Measurements from ENCODE around the gene RAD51C. TPM values are rescaled to one million over a fixed set of nuclear protein-coding genes. Genes with fewer than 3 reads are reported as not detected.

The RAD51C gene
- polyA plus RNA-seq, 1 of the 3 experiments (the other 2 are of a cell fraction): 36.1 TPM

DNA sequence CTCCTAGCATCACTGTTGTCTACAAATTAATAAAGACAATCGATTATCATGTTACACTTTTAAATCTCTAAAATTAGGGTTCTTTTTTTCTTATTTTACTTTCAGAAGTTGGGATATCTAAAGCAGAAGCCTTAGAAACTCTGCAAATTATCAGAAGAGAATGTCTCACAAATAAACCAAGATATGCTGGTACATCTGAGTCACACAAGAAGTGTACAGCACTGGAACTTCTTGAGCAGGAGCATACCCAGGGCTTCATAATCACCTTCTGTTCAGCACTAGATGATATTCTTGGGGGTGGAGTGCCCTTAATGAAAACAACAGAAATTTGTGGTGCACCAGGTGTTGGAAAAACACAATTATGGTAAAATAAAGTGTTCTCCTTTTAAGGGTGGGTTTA lies 2.4 kb downstream of the RAD51C start:
- Histone ChIP-seq H3K9me2 (no peaks in the 10 kb centered on the region), H3K4me1 (ENCODE audit: control insufficient read depth in 1 of 2, insufficient read depth in 2 of 2, low read depth in 1 of 2, low read length in 1 of 2) (peaks cover 10 to 12% of the 10 kb centered on the region in 2 experiments; a peak in 3 of 4 replicates), H4K20me1 (ENCODE audit: insufficient read depth) (no peaks in the 10 kb centered on the region), H3K27me3 (ENCODE audit: insufficient read depth) (no peaks in the 10 kb centered on the region), H3K4me3 (ENCODE audit: low read depth in 2 of 2, low read length in 1 of 2) (no peak overlapping the region), H2AFZ (ENCODE audit: low read depth) (no peak overlapping the region), H3K27ac (ENCODE audit: low read depth in 2 of 2, low read length in 1 of 2) (no peak overlapping the region), H3K9me3 (no peaks in the 10 kb centered on the region), H3K79me2 (ENCODE audit: insufficient read depth) (peaks cover 15% of the 10 kb centered on the region; the same call in 1 of the 2 replicates), H3F3A (replicated peaks; ENCODE audit: insufficient read depth) (no peaks in the 10 kb centered on the region), H3K9ac (no peak overlapping the region), H3K4me2 (no peak overlapping the region), H3K36me3 (replicated peaks in 1 of 2; ENCODE audit: control insufficient read depth in 1 of 2, insufficient read depth in 2 of 2, low read length in 1 of 2) (peaks cover 0 to 6% of the 10 kb centered on the region in 2 experiments)
- TF ChIP-seq POLR2AphosphoS5 (IDR thresholded peaks at IDR 0.05; ENCODE audit: low read depth, low read length) (no peak), NRF1 (IDR thresholded peaks at IDR 0.05; ENCODE audit: low read depth, low read length) (no peak), GABPA (IDR thresholded peaks at IDR 0.05; ENCODE audit: low read depth) (no peak), FOXJ3 (CRISPR knock-in tag; IDR thresholded peaks at IDR 0.05) (no peak)
- TF ChIP-seq, protein P1, sequence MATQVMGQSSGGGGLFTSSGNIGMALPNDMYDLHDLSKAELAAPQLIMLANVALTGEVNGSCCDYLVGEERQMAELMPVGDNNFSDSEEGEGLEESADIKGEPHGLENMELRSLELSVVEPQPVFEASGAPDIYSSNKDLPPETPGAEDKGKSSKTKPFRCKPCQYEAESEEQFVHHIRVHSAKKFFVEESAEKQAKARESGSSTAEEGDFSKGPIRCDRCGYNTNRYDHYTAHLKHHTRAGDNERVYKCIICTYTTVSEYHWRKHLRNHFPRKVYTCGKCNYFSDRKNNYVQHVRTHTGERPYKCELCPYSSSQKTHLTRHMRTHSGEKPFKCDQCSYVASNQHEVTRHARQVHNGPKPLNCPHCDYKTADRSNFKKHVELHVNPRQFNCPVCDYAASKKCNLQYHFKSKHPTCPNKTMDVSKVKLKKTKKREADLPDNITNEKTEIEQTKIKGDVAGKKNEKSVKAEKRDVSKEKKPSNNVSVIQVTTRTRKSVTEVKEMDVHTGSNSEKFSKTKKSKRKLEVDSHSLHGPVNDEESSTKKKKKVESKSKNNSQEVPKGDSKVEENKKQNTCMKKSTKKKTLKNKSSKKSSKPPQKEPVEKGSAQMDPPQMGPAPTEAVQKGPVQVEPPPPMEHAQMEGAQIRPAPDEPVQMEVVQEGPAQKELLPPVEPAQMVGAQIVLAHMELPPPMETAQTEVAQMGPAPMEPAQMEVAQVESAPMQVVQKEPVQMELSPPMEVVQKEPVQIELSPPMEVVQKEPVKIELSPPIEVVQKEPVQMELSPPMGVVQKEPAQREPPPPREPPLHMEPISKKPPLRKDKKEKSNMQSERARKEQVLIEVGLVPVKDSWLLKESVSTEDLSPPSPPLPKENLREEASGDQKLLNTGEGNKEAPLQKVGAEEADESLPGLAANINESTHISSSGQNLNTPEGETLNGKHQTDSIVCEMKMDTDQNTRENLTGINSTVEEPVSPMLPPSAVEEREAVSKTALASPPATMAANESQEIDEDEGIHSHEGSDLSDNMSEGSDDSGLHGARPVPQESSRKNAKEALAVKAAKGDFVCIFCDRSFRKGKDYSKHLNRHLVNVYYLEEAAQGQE (IDR thresholded peaks at IDR 0.05; ENCODE audit: low read depth, low read length): no peak
- TF ChIP-seq, protein P2, sequence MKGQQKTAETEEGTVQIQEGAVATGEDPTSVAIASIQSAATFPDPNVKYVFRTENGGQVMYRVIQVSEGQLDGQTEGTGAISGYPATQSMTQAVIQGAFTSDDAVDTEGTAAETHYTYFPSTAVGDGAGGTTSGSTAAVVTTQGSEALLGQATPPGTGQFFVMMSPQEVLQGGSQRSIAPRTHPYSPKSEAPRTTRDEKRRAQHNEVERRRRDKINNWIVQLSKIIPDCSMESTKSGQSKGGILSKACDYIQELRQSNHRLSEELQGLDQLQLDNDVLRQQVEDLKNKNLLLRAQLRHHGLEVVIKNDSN (IDR thresholded peaks at IDR 0.05; ENCODE audit: borderline replicate concordance, low read depth): no peak
- WGBS (ENCODE audit: low lambda C conversion rate): 82% methylated on average over 1 of the region's 1 CpG
- DNase-seq: no peak
- POLR2A ChIA-PET: no interaction called here
- CTCF ChIA-PET: interaction anchor here (1.4 to 2.3 kb wide), 2 partner anchors 12 to 117 kb away, joined by 4 to 6 read pairs; no protein-coding TSS in a partner anchor

DNA sequence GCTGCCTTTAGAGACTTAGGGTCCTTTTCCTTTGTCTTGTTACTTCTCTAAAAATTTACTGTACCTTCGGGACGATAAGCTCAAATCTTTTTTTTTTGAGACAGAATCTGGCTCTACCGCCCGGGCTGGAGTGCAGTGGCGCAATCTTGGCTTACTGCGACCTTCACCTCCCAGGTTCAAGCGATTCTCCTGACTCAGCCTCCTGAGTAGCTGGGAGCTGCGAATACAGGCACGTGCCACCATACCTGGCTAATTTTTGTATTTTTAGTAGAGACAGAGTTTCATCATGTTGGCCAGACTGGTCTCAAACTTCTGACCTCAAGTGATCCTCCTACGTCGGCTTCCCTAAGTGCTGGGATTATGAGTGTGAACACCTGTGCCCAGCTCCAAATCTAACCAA lies 7.4 kb downstream of the RAD51C start:
- Histone ChIP-seq H4K20me1 (ENCODE audit: insufficient read depth) (no peaks in the 10 kb centered on the region), H3K9me2 (no peaks in the 10 kb centered on the region), H3K4me2 (no peak overlapping the region), H2AFZ (ENCODE audit: low read depth) (no peak overlapping the region), H3K79me2 (ENCODE audit: insufficient read depth) (peaks cover 4% of the 10 kb centered on the region; the same call in 1 of the 2 replicates), H3K27me3 (ENCODE audit: insufficient read depth) (no peaks in the 10 kb centered on the region), H3K4me3 (ENCODE audit: low read depth in 2 of 2, low read length in 1 of 2) (no peak overlapping the region), H3K9ac (no peak overlapping the region), H3K27ac (ENCODE audit: low read depth in 2 of 2, low read length in 1 of 2) (no peak overlapping the region), H3K4me1 (ENCODE audit: control insufficient read depth in 1 of 2, insufficient read depth in 2 of 2, low read depth in 1 of 2, low read length in 1 of 2) (no peaks in the 10 kb centered on the region), H3F3A (replicated peaks; ENCODE audit: insufficient read depth) (peaks cover 5% of the 10 kb centered on the region), H3K36me3 (replicated peaks in 1 of 2; ENCODE audit: control insufficient read depth in 1 of 2, insufficient read depth in 2 of 2, low read length in 1 of 2) (peaks cover 0 to 6% of the 10 kb centered on the region in 2 experiments), H3K9me3 (no peaks in the 10 kb centered on the region)
- no peak for DNase-seq
- 99% methylated on average over 11 of the region's 11 CpGs for WGBS (ENCODE audit: low lambda C conversion rate)
- TF ChIP-seq POLR2AphosphoS5 (IDR thresholded peaks at IDR 0.05; ENCODE audit: low read depth, low read length): no peak
- TF ChIP-seq, protein P1 (IDR thresholded peaks at IDR 0.05; ENCODE audit: low read depth, low read length): no peak
- no peak for TF ChIP-seq RCOR1 (IDR thresholded peaks at IDR 0.05; ENCODE audit: low read length)
- no peak for TF ChIP-seq EZH2phosphoT487 (IDR thresholded peaks at IDR 0.05; ENCODE audit: borderline replicate concordance, low read depth)
- TF ChIP-seq JUND (IDR thresholded peaks at IDR 0.05): no peak
- TF ChIP-seq, protein P2 (IDR thresholded peaks at IDR 0.05; ENCODE audit: borderline replicate concordance, low read depth): no peak
- ChIA-PET POLR2A (interaction anchor here (0.7 to 1.9 kb wide), 2 partner anchors 69 to 303 kb away, joined by 4 read pairs; no protein-coding TSS in a partner anchor), CTCF (interaction anchor here (0.7 to 7.4 kb wide), 6 partner anchors 11 to 306 kb away, joined by 3 to 53 read pairs (median 5); no protein-coding TSS in a partner anchor)
